ENCODE results near the gene LIME1.
A peak's percentile ranks its signal among the peaks of the same experiment; 100 is the strongest.

The LIME1 gene

DNA sequence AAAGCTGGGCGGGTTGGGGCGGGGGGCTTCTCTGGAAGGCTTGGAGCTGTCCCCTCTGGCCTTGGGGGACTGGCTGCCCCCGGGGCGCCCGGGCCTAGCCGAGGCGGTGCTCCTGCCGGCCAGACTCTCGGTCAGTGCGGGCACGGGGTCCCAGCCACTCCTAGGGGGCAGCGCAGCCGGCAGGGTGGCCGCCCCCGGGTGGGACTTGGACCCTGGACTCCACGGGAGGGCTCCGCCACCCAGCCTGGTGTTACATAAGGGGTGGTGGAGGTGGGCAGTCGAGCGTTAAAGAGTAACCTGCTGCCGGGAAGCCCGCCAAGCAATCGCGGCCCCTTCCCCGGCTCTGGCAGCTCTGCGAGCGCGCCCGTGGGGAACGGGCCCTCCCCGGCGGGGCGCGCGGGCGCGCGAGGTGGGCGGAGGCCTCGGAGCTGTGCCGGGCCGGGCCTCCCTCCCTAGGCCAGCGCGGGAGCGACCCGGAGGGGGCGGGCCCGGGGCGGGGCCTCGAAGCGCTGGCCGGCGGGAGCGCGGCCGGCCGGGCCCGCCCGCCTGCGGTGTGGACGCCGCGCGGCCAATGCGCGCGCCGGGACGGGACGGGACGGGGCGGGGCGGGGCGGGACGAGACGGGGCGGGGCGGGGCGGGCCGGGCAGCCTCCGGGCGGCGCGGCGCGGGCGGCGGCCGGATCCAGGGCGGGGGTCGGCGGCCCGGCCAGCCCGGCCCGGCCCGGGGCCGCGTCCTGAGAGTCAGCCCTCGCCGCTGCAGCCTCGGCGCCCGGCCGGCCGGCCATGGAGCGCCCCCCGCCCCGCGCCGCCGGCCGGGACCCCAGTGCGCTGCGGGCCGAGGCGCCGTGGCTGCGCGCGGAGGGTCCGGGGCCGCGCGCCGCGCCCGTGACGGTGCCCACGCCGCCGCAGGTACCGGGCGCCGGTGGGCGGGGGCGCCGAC, 2.9 kb downstream of the LIME1 start, which contains the start of gene SLC2A4RG:
TSS of gene SLC2A4RG (plus strand) at position 647 of the 940 bp plus-strand sequence. CDS start at position 784, 137 bp downstream.
- peak; percentile 71 for DNase-seq

- DNase-seq = no peak
These were observed 3.7 kb downstream of the LIME1 start for GRCh38 chr20:63740070-63740626.

DNA sequence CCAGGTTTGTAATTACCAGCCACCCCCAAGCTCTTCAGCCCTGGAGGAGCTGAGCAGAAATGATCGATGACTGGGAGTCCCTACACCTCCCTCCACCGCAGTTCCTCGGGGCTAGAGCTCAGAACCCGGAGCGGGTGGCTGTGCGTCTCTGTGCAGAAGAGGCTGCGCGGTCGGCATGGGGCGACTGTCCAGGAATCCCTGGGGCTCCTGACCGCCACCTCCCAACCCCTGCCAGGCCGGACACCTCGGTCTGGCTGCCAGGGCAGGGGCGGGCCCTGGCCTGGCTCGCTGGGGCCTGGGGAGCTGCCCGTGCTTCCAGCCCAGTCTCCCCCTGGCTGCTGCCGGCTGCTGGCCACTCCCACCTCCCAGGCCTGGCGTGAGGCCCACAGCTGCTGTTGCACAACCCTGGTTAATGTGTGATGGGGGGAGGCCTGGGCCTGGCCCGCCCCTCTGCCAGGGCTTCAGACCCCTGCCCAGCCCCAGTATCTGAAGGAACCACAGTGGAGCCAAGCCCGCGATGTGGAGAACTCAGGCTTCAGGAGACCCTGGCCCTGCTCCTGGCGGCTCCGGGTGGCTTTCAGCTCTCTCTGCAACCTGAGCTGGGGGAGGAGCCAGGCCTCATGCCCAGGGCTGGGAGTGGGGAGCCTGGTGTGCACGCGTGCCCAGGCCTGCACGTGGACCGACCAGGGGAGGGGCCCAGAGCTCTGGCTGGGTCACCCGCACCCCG, 4.3 kb downstream of the LIME1 start:
- peak; percentile 33 for DNase-seq

DNA sequence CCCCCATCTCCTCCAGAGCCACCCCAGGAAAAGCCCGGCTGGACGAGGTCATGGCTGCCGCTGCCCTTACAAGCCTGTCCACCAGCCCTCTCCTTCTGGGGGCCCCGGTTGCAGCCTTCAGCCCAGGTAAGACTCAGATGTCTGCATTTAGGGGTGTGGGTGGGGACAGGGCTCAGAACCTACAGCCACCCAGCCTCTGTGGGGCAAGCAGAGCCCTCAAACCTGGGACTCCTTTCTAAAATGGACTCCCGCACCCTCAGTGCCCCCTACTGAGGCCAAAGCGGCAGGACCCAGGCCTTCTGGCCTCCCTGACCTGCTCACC, 4.9 kb downstream of the LIME1 start:
- no peak for DNase-seq

GRCh38 chr20:63741676-63742380, 5.4 kb downstream of the LIME1 start:
- DNase-seq = no peak

GRCh38 chr20:63742381-63743024, 6.0 kb downstream of the LIME1 start:
- DNase-seq = no peak

GRCh38 chr20:63743210-63743970, 6.9 kb downstream of the LIME1 start:
- no peak for DNase-seq

- DNase-seq = no peak
These were observed 7.7 kb downstream of the LIME1 start for GRCh38 chr20:63744158-63744557.

GRCh38 chr20:63744574-63745423, 8.3 kb downstream of the LIME1 start:
- DNase-seq = no peak

DNA sequence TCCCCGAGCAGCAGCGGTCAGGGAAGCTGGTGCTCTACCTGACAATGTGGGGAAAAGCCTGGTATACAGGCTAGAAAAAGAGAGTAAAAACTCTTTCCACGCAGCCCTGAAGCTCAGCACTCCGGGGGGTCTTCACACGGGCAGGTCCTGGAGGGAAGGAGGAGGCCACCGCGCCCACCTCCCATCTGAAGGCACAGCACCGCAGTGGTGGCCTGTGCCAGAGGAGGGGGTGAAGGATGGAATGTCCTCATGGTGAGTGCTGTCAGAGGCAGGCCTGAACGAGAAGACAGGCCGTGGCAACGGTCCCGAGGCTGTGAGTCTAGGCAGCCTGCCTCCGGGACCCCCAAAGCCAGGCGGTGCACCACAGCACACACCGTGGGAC, 9.0 kb downstream of the LIME1 start:
- no peak for DNase-seq

GRCh38 chr20:63745961-63746731, 9.7 kb downstream of the LIME1 start:
- DNase-seq = no peak

DNA sequence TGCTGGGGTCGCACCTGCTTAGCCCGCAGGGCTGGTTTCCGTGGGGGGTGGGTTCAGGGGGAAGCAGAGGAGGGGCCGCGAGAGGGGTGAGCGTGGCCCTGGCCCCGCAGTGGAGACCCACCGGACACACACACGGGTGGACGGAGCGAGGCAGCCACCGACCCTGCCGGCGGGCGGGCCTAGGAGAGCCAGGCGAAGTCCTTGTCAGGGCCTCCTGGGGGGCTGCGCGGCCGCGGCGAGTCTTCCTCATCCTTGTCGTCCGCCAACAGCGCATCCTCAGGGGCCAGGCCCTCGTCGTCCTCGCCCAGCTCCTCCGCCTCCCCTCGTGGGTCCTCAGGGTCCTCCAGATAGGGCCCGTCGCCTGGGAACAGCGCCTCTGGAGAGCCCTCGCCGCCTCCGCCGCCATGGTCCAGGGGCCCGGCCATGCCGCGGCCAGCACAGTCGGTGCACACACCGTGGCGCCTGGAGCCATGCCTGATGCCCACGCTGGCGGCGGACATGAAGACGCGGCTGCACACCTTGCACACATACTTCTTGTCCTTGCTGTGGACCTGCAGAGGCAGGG, 10.4 kb downstream of the LIME1 start:
- DNase-seq = no peak

DNA sequence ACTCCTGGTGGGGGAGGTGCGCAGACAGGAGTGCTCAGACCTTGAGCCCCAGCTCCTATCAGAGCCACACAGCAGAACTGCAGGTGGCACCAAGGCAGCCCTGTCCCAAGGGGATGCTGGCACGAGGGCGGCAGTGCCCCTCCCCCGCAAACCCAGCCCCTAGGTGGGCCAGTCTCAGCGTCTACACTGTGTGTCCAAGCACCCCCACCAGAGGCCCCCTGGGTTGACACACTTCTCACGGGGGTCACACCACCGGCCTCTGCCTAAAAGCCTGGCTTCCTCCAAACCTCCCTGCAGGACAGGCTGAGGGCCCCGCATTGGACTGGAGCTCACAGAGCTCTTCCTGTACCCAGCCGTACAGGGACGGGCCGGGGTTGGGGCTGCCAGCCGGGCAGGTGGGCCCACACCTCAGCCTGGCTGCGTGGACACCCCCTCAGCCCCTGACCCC, 11.2 kb downstream of the LIME1 start:
- DNase-seq = peak; percentile 37

DNA sequence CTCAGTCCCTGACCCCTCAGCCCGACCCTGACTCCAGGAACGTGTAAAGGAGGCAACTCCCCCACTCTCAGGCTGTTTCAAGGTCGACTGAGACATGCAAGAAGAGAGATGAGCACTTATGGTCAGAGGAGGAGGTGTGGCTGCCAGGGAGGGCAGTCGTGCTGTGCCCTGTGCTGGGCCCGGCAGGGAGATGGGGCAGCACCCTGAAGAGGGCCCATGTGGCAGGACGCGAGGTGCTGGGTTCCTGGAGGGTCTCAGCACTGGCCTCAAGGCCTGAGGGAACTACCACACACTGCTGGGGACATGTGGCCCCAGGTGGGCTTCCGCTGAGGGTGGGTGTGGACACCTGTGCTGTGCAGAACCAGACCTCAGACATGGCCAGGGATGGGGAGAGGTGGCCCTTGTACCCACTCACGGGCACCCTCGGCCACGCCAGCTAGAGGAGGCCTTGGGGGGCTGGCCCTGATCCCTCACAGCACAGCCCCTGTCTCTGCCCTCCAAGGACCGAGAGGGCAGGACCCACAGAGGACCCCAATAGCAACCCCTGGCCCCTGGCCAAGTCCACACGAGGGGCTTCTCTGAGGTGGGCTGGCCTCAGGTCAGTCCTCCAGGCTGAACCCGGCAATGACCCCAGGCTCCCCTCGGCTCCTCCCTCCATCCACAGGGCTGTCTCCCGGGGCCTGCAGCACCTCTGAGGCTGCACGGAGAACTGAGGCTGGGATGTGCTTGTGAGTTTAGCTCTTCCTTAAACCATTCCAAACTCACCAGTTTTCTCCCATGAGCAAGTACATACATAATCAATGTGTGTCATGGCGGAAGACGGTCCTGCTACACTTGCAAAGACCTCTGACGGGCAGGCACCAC, 11.8 kb downstream of the LIME1 start:
- DNase-seq = no peak

- DNase-seq = no peak
These were observed 12.4 kb downstream of the LIME1 start for GRCh38 chr20:63748934-63749270.

- DNase-seq = no peak
These were observed 13.4 kb downstream of the LIME1 start for GRCh38 chr20:63749597-63750508.

DNA sequence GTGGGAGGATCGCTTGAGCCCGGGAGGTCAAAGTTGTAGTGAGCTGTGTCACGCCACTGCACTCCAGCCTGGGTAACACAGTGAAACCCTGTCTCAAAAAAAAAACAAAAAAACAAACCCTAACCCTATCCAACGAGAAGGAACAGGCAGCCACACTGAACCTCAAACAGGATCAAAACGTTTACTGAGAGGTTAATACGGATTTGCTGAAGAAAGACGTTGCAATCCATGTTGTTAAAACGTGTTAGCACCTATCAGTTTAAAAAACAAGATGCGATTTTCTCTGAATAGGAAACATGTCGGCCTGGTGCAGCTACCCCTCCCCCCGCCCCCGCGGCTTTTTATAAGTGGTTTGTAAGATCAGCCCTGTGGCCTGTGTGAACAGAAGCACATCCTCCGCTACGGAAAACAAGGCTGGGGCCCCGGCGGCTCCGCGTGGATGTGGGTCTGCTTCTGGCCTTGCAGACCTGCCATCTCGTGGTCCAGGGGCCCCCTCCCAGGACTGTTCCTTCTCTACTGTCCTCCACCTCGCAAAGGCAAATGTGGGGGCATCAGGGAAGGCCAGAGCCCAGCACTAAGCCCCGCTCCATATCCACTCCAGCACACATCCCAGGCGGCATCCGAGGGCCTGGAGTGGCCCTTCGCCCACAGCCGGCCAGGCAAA, 14.5 kb downstream of the LIME1 start:
- no peak for DNase-seq
